Right ventricle myocardium inferior (tissue), 1 donor: ENCODE results near the gene TPM1. TPM values are rescaled to one million over a fixed set of nuclear protein-coding genes. Genes with fewer than 3 reads are reported as not detected.
"Not testable (repeated sequence)": the region's sequence is repeated elsewhere in the genome, so short reads cannot be mapped to it uniquely, and the experiment has no call there.

Source experiments
- ATAC-seq: fragments of 200-7000 bp; cut with Tn5 transposase; one replicate; pipeline ENCODE4 v1.9.1; 2020; ENCODE audit warnings: mild to moderate bottlenecking, moderate library complexity
- DNase-seq: peaks from one replicate; pipeline ENCODE4 v3.0.0; 2021; ENCODE audit errors: missing footprints
- intact Hi-C: fragments of 100-400 bp; cut with DNase I; formaldehyde crosslinking; loops from one replicate; pipeline ENCODE4 v1.11.0; 2022
- total RNA-seq: library from RNA; stranded (reverse); fragmentation: NEBNext Ultra II Directional; extraction: Animal tissue kit (Norgen Biotek cat#: 25700); gene quantifications from one replicate; pipeline ENCODE4 v1.2.1, GENCODE V29; 2021
- donor health status: DM: no; HTN: yes; CAD: no; lungs with severe emphysema.

TPM1 gene
- total RNA-seq, 1 donor from 2014 or later = 13,805 TPM

GRCh38 chr15:63082366-63082765 is 39.8 kb downstream of the TPM1 start:
- ATAC-seq (no peak), DNase-seq (no peak)
- intact Hi-C loops = no loop called here

GRCh38 chr15:63083044-63083443 is 40.5 kb downstream of the TPM1 start:
- ATAC-seq = peak; percentile 64
- DNase-seq = no peak
- intact Hi-C loops = no loop called here

GRCh38 chr15:63083541-63083940 is 41.0 kb downstream of the TPM1 start:
- ATAC-seq = no peak
- intact Hi-C loops = no loop called here
- DNase-seq = no peak

- no peak for ATAC-seq
- intact Hi-C loops = no loop called here
Measured at GRCh38 chr15:63084806-63085205, 42.3 kb downstream of the TPM1 start.

GRCh38 chr15:63085289-63085688 is 42.7 kb downstream of the TPM1 start:
- no peak for DNase-seq
- intact Hi-C loops = no loop called here

More at GRCh38 chr15:63084806-63085205, 42.3 kb downstream of the TPM1 start:
- DNase-seq = no peak

GRCh38 chr15:63086271-63086670 is 43.7 kb downstream of the TPM1 start:
- no peak for ATAC-seq
- intact Hi-C loops = no loop called here
- no peak for DNase-seq

More at GRCh38 chr15:63085289-63085688, 42.7 kb downstream of the TPM1 start:
- no peak for ATAC-seq

GRCh38 chr15:63086947-63087346 is 44.4 kb downstream of the TPM1 start:
- ATAC-seq = no peak
- intact Hi-C loops = no loop called here
- DNase-seq = no peak

GRCh38 chr15:63088533-63089245 is 46.1 kb downstream of the TPM1 start:
- ATAC-seq (no peak), DNase-seq (no peak)
- intact Hi-C loops = loop anchor here (1.0 kb wide), 1 partner anchor 40 kb away; no protein-coding TSS in a partner anchor

GRCh38 chr15:63089260-63090043 is 46.9 kb downstream of the TPM1 start:
- DNase-seq = no peak

GRCh38 chr15:63090472-63090871 is 47.9 kb downstream of the TPM1 start:
- no peak for DNase-seq
- intact Hi-C loops = no loop called here
- ATAC-seq = no peak

More at GRCh38 chr15:63089260-63090043, 46.9 kb downstream of the TPM1 start:
- intact Hi-C loops = loop anchor here (1.0 kb wide), 1 partner anchor 41 kb away; no protein-coding TSS in a partner anchor
- peak; percentile 43 for ATAC-seq

- DNase-seq (no peak), ATAC-seq (no peak)
- intact Hi-C loops = no loop called here
Measured at GRCh38 chr15:63090887-63091286, 48.3 kb downstream of the TPM1 start.

- intact Hi-C loops = no loop called here
- no peak for DNase-seq
- no peak for ATAC-seq
Measured at GRCh38 chr15:63091679-63092446, 49.3 kb downstream of the TPM1 start.

- peak; percentile 77 for DNase-seq
- intact Hi-C loops = loop anchor here (1.0 kb wide), 3 partner anchors 45 to 311 kb away; no protein-coding TSS in a partner anchor
- peak; percentile 94 for ATAC-seq
Measured at GRCh38 chr15:63093486-63094205, 51.1 kb downstream of the TPM1 start.

- intact Hi-C loops = loop anchor here (1.0 kb wide), 1 partner anchor 246 kb away; no protein-coding TSS in a partner anchor
Measured at GRCh38 chr15:63094495-63094931, 52.0 kb downstream of the TPM1 start.

GRCh38 chr15:63096178-63096577 is 53.6 kb downstream of the TPM1 start:
- no peak for DNase-seq
- no peak for ATAC-seq
- intact Hi-C loops = no loop called here

More at GRCh38 chr15:63094495-63094931, 52.0 kb downstream of the TPM1 start:
- ATAC-seq = peak; percentile 57
- no peak for DNase-seq

GRCh38 chr15:63098901-63099300 is 56.4 kb downstream of the TPM1 start:
- intact Hi-C loops, DNase-seq, ATAC-seq: not testable (repeated sequence)

GRCh38 chr15:63099581-63099980 is 57.0 kb downstream of the TPM1 start:
- intact Hi-C loops, ATAC-seq, DNase-seq: not testable (repeated sequence)

GRCh38 chr15:63103416-63103815 is 60.9 kb downstream of the TPM1 start:
- no peak for ATAC-seq
- intact Hi-C loops = no loop called here
- DNase-seq = no peak
